Duodenal mucosa (tissue), 2 donors: ENCODE data around the gene MACROD1.

Experiments used
- H3K27ac ChIP-seq: one replicate; pipeline ENCODE4 v1.7.0; 2013; ENCODE audit warnings: low read depth, low read length
- H3K27me3 ChIP-seq, 2 donors: one replicate each; pipeline ENCODE4 v1.7.0; 2013; ENCODE audit warnings: low read length in 2 of 2, control low read depth in 1 of 2; ENCODE audit not compliant: insufficient read depth in 2 of 2, control insufficient read depth in 1 of 2
- H3K36me3 ChIP-seq, 2 donors: one replicate each; pipeline ENCODE4 v1.7.0; 2013; ENCODE audit warnings: low read length in 2 of 2, control low read depth in 1 of 2; ENCODE audit not compliant: insufficient read depth in 2 of 2, control insufficient read depth in 1 of 2
- H3K4me1 ChIP-seq, 2 donors: one replicate each; pipeline ENCODE4 v1.7.0; 2013; ENCODE audit warnings: low read length in 2 of 2, control low read depth in 1 of 2; ENCODE audit not compliant: insufficient read depth in 2 of 2, control insufficient read depth in 1 of 2
- H3K4me3 ChIP-seq, 2 donors: one replicate each; pipeline ENCODE4 v1.7.0; 2013; ENCODE audit warnings: low read length in 2 of 2, low read depth in 1 of 2
- H3K9ac ChIP-seq, 2 donors: one replicate each; pipeline ENCODE4 v1.7.0; 2013; ENCODE audit warnings: low read length in 2 of 2, low read depth in 1 of 2
- H3K9me3 ChIP-seq, 2 donors: one replicate each; pipeline ENCODE4 v1.7.0; 2013; ENCODE audit warnings: low read length in 2 of 2, control low read depth in 1 of 2; ENCODE audit not compliant: control insufficient read depth in 1 of 2

The MACROD1 gene

GRCh38 chr11:64110465-64111375, 55.2 kb downstream of the MACROD1 start:
- H3K27me3 ChIP-seq: no peaks in the 10 kb centered on the region
- peaks cover 4 to 6% of the 10 kb centered on the region in 2 donors for H3K4me1 ChIP-seq
- no peaks in the 10 kb centered on the region for H3K9me3 ChIP-seq
- no peak overlapping the region for H3K9ac ChIP-seq
- no peak overlapping the region for H3K4me3 ChIP-seq
- H3K27ac ChIP-seq: no peak overlapping the region
- no peaks in the 10 kb centered on the region for H3K36me3 ChIP-seq

GRCh38 chr11:64109332-64109731, 56.6 kb downstream of the MACROD1 start:
- H3K9me3 ChIP-seq: no peaks in the 10 kb centered on the region
- H3K27me3 ChIP-seq: no peaks in the 10 kb centered on the region
- peaks cover 0 to 3% of the 10 kb centered on the region in 2 donors for H3K4me1 ChIP-seq
- H3K9ac ChIP-seq: no peak overlapping the region
- no peak overlapping the region for H3K4me3 ChIP-seq
- H3K36me3 ChIP-seq: no peaks in the 10 kb centered on the region
- H3K27ac ChIP-seq: no peak overlapping the region

GRCh38 chr11:64107303-64107702, 58.6 kb downstream of the MACROD1 start:
- Histone ChIP-seq H3K27me3 (no peaks in the 10 kb centered on the region), H3K9ac (no peak overlapping the region), H3K4me1 (peaks cover 0 to 3% of the 10 kb centered on the region in 2 donors), H3K36me3 (no peaks in the 10 kb centered on the region), H3K27ac (no peak overlapping the region), H3K4me3 (no peak overlapping the region), H3K9me3 (no peaks in the 10 kb centered on the region)

- Histone ChIP-seq H3K4me1 (peaks cover 0 to 3% of the 10 kb centered on the region in 2 donors), H3K36me3 (no peaks in the 10 kb centered on the region), H3K27me3 (no peaks in the 10 kb centered on the region), H3K4me3 (no peak overlapping the region), H3K9me3 (no peaks in the 10 kb centered on the region), H3K27ac (no peak overlapping the region), H3K9ac (no peak overlapping the region)
Measured at GRCh38 chr11:64104632-64105031, 61.3 kb downstream of the MACROD1 start.

- H3K4me3 ChIP-seq: no peak overlapping the region
- no peak overlapping the region for H3K27ac ChIP-seq
- H3K4me1 ChIP-seq: peaks cover 0 to 3% of the 10 kb centered on the region in 2 donors
- no peak overlapping the region for H3K9ac ChIP-seq
- H3K36me3 ChIP-seq: no peaks in the 10 kb centered on the region
- no peaks in the 10 kb centered on the region for H3K27me3 ChIP-seq
- no peaks in the 10 kb centered on the region for H3K9me3 ChIP-seq
Measured at GRCh38 chr11:64103277-64103985, 62.5 kb downstream of the MACROD1 start.

- H3K9ac ChIP-seq: no peak overlapping the region
- no peaks in the 10 kb centered on the region for H3K27me3 ChIP-seq
- no peaks in the 10 kb centered on the region for H3K4me1 ChIP-seq
Measured at GRCh38 chr11:64102005-64102738, 63.7 kb downstream of the MACROD1 start.

GRCh38 chr11:64101461-64101860, 64.5 kb downstream of the MACROD1 start:
- Histone ChIP-seq H3K27ac (no peak overlapping the region), H3K27me3 (no peaks in the 10 kb centered on the region), H3K4me1 (no peaks in the 10 kb centered on the region), H3K9ac (no peak overlapping the region), H3K9me3 (no peaks in the 10 kb centered on the region), H3K36me3 (no peaks in the 10 kb centered on the region), H3K4me3 (no peak overlapping the region)

More at GRCh38 chr11:64102005-64102738, 63.7 kb downstream of the MACROD1 start:
- Histone ChIP-seq H3K27ac (no peak overlapping the region), H3K9me3 (no peaks in the 10 kb centered on the region), H3K4me3 (no peak overlapping the region), H3K36me3 (no peaks in the 10 kb centered on the region)

GRCh38 chr11:64100782-64101353, 65.0 kb downstream of the MACROD1 start:
- Histone ChIP-seq H3K27ac (no peak overlapping the region), H3K9ac (no peak overlapping the region), H3K9me3 (no peaks in the 10 kb centered on the region), H3K27me3 (no peaks in the 10 kb centered on the region), H3K4me3 (no peak overlapping the region), H3K4me1 (no peaks in the 10 kb centered on the region), H3K36me3 (no peaks in the 10 kb centered on the region)

- Histone ChIP-seq H3K9ac (no peak overlapping the region), H3K27me3 (no peaks in the 10 kb centered on the region), H3K4me3 (no peak overlapping the region), H3K9me3 (no peaks in the 10 kb centered on the region), H3K36me3 (no peaks in the 10 kb centered on the region), H3K27ac (no peak overlapping the region), H3K4me1 (no peaks in the 10 kb centered on the region)
Measured at GRCh38 chr11:64100360-64100759, 65.6 kb downstream of the MACROD1 start.
